Skeletal muscle cell (primary cell): ENCODE data around the gene PKN2.
"Not testable (repeated sequence)": the region's sequence is repeated elsewhere in the genome, so short reads cannot be mapped to it uniquely, and the experiment has no call there.

Experiments used
- DNase-seq: peaks from one replicate; pipeline ENCODE4 v3.0.0-alpha.2; 2010; ENCODE audit warnings: low read depth
- H3K4me3 ChIP-seq: 2 replicates; pipeline ENCODE4 v1.5.1; 2011; ENCODE audit warnings: low read depth, mild to moderate bottlenecking, control low read depth, low read length, moderate library complexity

Gene PKN2

DNA sequence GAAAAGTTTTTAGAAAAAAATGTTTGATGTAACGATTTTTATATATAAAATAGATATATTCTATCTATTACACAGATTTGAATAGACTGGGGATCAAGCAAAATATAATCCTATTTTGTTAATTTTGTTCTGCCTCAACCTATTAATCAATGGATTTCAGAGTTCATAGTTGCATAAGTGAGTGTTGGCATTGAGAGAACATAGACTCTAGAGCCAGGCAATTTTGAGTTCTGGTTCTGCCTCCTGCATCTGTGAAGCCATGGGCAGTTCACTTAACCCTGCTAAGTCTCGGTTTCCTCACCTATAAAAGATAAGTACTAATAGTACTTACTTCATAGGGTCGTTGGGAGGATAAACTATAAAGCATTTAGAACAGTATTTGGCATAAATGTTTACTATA is 13.6 kb upstream of the PKN2 start:
- DNase-seq, result no peak
- H3K4me3 ChIP-seq, result no peak overlapping the region

- DNase-seq, result no peak
- no peak overlapping the region for H3K4me3 ChIP-seq
These were observed 10.6 kb upstream of the PKN2 start for GRCh38 chr1:88673446-88673845.

DNA sequence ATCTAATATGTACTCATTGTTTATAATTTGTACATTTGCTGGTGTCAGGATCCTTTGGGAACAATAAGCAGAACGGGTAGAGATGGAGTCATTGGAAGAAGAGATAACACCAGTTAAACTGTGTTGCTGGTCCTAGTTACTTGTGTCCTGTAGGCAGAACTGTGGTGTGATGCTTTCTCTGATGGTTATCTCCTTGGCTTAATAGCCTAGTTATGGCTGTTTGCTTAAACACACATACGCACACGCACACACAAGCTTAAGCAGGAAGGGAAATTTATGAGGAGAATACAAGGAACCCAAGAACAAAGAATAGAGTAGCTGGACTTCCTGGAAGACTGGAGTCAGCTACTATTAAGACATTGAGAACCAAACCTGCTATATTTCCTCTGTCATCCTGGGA is 5.7 kb upstream of the PKN2 start:
- DNase-seq, result no peak

DNA sequence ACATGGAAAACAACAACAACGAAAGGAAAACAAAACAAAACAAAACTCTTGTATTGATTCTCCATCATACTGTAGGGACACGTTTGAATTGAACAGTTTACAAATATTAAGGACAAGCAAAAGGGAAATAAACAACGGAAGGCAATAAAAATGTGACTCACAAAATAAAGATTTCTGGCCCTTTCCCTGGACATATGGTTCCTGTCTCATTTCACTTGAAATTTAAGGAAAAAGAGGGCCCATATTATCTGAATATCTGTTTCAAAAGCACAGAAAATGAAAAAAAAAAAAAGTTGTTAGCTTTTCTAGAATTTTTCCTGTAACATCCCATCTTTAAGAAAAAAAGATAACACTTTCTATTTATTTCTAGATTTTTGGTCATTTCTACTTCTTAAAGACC is 3.6 kb upstream of the PKN2 start:
- H3K4me3 ChIP-seq, result no peak overlapping the region
- no peak for DNase-seq

More for the DNA sequence above, 5.7 kb upstream of the PKN2 start:
- H3K4me3 ChIP-seq, result no peak overlapping the region

DNA sequence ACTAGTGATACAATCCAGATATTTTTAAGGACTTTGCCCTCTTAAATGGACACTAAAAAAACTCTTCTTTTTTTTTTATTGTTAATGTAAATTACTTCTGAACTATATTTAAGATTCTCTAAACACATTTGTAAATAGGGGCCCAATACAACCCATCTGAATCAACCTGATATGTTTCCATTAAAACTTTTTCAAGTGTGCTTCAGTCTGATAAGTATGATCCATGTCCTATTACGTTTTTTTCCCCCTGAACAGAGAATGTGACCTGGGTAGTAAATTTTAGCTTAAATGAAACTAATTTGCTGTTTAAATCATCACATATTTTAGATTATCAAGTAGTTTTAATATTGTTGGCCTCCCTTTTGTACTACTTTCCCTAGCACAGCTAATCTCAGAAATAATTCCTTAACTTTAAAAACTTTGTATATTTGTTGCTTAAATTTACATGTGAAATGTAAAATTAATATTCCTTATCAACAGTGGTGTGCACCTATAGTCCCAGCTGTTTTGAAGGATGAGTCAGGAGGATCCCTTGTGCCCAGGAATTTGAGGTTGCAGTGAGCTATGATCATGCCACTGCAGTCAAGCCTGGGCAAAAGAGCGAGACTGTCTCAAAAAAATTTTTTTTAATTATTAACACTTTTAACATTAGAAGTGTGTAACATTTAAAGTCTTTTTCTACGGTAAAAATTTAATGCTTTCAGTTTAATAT is 3.0 kb upstream of the PKN2 start:
- DNase-seq, result no peak
- H3K4me3 ChIP-seq, result no peak overlapping the region

GRCh38 chr1:88684482-88685258 is 597 bp downstream of the PKN2 start:
- H3K4me3 ChIP-seq, result peak overlapping the region; percentile 98
- no peak for DNase-seq

DNA sequence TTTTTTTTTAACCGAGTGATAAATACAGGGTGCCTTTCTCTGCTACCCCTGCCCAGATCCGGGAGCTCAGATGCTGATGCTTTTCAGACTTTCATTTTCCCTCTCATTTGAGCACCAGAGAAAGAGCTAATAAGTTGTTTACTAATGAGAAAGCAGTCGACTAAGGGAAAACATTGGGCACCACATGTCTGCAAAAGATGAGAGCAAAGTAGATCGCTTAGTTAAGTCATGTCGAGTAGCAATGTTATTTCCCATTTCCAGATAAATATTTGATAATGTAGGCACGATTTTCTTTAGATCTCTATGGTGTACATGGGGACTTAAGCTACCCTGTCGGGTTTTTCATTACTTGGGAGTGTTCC is 1.2 kb downstream of the PKN2 start:
- no peak for DNase-seq

GRCh38 chr1:88691540-88691939 is 7.5 kb downstream of the PKN2 start:
- no peak overlapping the region for H3K4me3 ChIP-seq
- no peak for DNase-seq

More for the DNA sequence above, 1.2 kb downstream of the PKN2 start:
- H3K4me3 ChIP-seq, result peak overlapping the region; percentile 98

GRCh38 chr1:88695781-88696180 is 11.7 kb downstream of the PKN2 start:
- DNase-seq, result no peak
- no peak overlapping the region for H3K4me3 ChIP-seq

DNA sequence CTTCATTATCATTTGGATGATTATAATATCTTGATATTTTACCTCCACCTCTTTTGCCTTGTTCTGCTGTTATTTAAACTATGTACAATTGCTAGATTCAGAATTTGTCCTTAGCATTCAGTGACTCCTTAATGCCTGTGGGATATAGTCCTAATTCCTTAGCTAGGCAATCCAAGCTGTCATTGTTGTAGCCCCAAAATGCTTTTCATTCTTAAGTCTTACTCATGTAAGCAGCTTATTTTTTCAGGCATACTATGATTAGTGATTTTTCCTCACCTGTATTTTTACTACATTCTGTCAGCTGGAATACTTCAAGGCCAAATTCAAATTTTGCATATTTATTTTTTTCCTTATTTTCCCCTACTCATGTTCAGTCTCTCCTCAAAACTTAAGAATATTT is 13.4 kb downstream of the PKN2 start:
- no peak overlapping the region for H3K4me3 ChIP-seq
- DNase-seq, result no peak

- H3K4me3 ChIP-seq, result no peak overlapping the region
- no peak for DNase-seq
These were observed 14.1 kb downstream of the PKN2 start for GRCh38 chr1:88698140-88698539.

- no peak overlapping the region for H3K4me3 ChIP-seq
- no peak for DNase-seq
These were observed 14.7 kb downstream of the PKN2 start for GRCh38 chr1:88698764-88699163.

- no peak overlapping the region for H3K4me3 ChIP-seq
- no peak for DNase-seq
These were observed 16.4 kb downstream of the PKN2 start for GRCh38 chr1:88700425-88701013.

- DNase-seq, result no peak
- H3K4me3 ChIP-seq, result no peak overlapping the region
These were observed 17.2 kb downstream of the PKN2 start for GRCh38 chr1:88701275-88701674.

DNA sequence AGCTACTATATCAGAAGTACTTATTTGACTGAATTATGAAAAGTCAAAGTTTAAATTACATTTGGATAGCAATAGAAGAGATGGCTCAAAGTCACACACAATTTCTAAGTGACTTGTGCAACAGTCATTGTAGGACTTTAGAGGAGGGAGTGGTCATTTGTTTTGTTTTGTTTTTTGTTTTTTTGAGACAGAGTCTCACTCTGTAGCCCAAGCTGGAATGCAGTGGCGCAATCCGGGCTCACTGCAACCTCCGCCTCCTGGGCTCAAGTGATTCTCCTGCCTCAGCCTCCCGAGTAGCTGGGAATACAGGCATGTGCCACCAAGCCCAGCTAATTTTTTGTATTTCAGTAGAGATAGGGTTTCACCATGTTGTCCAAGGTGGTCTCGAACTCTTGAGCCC is 17.7 kb downstream of the PKN2 start:
- not testable (repeated sequence) for H3K4me3 ChIP-seq, DNase-seq

- no peak overlapping the region for H3K4me3 ChIP-seq
- DNase-seq, result no peak
These were observed 23.9 kb downstream of the PKN2 start for GRCh38 chr1:88708011-88708410.

GRCh38 chr1:88712907-88713306 is 28.8 kb downstream of the PKN2 start:
- DNase-seq, H3K4me3 ChIP-seq: not testable (repeated sequence)

DNA sequence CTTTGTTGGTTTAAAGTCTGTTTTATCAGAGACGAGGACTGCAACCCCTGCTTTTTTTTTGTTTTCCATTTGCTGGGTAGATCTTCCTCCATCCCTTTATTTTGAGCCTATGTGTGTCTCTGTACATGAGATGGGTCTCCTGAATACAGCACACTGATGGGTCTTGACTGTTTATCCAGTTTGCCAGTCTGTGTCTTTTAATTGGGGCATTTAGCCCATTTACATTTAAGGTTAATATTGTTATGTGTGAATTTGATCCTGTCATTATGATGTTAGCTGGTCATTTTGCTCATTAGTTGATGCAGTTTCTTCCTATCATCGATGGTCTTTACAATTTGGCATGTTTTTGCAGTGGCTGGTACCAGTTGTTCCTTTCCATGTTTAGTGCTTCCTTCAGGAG is 32.5 kb downstream of the PKN2 start:
- not testable (repeated sequence) for H3K4me3 ChIP-seq, DNase-seq

GRCh38 chr1:88722492-88722891 is 38.4 kb downstream of the PKN2 start:
- no peak for DNase-seq

DNA sequence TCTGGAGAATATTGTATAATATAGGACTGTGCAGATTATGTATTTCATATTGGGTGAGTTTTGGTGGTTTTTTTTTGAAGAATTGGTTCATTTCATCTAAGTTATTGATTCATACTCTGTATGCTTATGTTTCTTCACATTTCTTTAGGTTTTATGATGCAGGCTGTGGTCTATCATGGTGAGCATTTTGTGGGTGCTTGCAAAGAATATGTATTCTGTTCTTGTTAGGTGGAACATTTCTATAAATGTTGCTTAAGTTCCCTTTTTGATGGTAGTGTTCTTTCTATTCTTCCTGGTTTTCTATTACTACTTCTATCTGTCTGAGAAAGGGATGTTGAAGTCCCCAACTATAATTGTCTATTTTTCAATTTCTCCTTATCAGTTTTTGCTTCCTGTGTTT is 42.6 kb downstream of the PKN2 start:
- no peak overlapping the region for H3K4me3 ChIP-seq
- DNase-seq, result no peak

More at GRCh38 chr1:88722492-88722891, 38.4 kb downstream of the PKN2 start:
- H3K4me3 ChIP-seq, result no peak overlapping the region

DNA sequence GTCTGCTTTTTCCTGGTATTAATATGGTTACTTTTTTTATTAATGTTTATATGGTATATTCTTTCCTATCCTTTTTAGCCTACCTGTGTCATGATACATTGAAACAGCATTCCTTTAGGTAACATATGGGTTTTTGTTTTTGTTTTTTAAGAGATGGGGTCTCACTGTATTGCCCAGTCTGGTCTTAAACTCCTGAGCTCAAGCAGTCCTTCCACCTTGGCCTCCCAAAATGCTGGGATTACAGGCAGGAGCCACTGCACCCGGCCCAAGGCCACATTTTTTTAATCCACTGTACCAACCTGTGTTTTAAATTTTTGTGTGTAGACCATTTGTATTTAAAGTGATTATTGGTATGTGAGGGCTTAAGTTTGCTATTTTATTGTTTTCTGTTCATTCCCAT is 43.1 kb downstream of the PKN2 start:
- no peak overlapping the region for H3K4me3 ChIP-seq
- DNase-seq, result no peak
